GM19395 (cell line): ENCODE data around the gene NELL2.

Experiments used
- ATAC-seq: cut with Tn5 transposase; IDR thresholded peaks from one replicate; pipeline ENCODE4 v1.9.1; 2021; ENCODE audit warnings: mild to moderate bottlenecking, moderate library complexity; ENCODE audit not compliant: unreplicated experiment

Gene NELL2

DNA sequence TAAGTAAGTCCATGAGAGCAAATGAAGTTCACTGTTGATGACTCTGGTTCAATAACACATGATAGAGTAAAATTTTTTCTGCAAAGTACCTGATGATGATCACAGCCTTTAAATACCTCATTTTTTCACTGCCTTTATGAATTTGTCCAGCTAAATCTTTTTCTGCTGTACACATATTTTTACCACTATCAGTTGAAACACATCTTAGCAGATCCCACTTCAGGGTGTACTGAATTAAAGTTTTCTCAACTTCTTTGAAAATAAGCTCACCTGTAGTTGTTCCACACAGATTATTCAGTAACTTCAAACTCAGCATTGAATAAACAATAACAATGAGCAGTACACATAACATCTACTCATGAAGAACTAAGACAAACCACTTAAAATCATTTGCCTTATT lies 385.9 kb downstream of the NELL2 start:
- no peak for ATAC-seq

DNA sequence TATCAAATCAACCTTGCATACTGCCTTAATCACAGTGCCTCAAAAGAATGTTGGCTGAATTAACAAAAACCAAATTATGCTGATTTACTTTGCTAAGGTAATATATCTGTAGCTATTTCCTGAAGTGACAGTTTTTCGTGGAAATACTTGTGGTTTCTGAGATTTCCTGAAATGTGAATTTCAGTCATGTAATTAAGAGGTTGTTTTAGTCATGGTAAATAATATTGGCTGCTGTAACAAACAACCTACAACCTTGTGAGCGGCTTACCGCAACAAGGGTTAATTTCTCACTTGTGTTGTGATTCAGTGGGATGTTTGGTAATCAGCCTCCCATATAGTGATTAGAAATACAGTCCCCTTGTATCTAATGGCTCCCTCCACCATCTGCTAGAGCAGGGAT lies 387.9 kb downstream of the NELL2 start:
- ATAC-seq: no peak

DNA sequence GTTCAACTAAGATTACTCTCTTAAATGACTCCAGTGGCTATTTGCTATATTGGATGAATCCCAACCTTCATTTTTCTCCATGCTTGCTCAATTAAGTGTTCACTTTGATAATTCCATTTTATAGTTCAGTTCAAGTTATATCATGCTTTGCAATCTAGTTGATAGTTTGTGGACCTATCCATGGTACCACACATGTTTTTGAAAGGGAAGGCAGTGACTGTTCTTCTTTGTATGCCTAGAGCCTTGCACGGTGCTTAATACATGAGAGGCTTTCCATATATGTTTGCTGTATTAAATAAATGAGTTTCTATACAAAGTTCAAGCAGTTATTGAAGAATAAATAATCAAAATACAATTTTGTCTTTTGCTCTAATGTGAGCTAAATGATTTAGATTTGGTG lies 391.3 kb downstream of the NELL2 start:
- no peak for ATAC-seq

DNA sequence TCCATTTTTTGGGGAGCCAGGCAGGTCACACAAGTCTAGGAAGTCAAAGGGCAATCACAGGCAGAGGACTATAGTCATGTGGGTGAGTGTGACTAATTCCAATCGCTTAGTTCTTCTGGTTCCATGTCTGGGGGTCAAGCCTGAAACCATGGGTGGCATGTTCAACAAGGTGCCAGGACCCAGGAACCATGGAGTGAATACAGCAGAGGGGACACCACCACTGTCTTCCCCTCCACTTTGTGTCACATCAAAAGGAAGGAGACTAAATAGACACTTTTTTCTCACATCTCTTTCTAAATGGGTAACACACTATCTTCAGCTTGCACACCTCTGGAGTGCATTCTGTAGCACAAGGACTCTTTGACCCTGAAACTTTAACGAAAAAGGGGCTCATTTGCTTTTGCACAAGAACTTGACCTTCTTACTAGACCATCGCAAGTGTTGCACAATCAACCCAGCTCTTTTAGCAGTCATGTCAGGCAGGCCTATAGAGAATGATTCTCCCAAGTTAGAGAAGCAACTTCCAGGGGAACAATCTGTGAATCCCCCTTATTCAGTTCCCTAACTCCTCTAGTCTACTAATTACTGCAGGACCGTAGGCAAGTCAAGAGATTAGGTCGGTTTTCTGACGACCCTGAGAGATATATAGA lies 398.7 kb downstream of the NELL2 start:
- ATAC-seq: no peak

DNA sequence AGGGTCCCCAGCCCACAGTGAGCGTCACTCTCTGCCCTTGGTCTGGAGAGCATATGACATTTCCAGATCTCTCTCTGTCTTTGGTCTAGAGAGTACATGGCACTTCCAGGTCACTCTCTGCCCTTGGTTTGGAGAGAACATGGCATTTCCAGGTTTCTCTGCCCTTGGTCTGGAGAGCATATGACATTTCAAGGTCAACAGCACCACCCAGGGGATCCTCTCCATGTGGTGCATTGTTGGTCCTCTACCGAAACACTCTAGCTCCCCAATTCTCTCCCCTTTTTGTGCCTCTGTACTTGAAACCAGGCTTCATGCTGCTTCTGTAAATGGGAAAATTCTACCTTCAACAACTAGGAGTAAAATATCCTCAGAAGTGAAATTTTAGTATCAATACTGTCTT lies 399.4 kb downstream of the NELL2 start:
- no peak for ATAC-seq

DNA sequence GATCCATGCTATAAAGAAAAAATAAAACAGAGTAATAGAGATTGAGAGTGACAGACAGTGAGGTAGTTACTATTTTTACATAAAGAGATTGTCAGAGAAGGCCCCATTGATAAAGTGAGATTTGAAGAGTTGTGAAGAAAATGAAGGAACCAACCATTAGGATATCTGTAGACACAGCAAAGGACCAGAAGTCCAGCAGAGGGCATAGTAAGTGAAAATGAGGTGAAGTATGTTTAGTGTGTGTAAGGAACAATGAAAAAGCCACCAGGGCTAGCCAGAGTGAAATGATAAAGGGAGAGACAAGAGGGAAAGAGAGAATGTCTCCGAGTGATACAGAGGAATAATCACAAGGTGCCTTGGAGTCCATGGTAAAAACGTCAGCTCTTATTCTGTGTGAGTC lies 411.0 kb downstream of the NELL2 start:
- ATAC-seq: no peak

DNA sequence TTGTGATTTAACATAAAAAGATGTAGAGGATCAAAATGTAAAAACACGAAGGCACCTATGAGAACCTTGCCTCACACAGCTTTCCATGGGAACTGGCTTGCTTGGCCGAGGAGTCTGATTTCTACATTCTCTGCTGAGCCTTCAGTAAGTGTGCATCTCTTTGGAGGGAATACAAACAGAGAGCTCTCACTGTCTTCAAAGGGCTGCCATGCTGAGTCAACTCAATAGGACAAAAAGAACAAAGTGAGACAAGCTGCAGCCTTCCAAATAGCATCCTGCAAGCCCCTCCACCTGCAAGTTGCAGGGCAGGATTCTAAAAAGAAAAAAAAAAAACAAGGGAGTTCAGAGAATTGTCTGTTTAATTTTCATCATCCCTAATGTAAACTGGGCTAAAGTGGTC lies 411.9 kb downstream of the NELL2 start:
- no peak for ATAC-seq

DNA sequence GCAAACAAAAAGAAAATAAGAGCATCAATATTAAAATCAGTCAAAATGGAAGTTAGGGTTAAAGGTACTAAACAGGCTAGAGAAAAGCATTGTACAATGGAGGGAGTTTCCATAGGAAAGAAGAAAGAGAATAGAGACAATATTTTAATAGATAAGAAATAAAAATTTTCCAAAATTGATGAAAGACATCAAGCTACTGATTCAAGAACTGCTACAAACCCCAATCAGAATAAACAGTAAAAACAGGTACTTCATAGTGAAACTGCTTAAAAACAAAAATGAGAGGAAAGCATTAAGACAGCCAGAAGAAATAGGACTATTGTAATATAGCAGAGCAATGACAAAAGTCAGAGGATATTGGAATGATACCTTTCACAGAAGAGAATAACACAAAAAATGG lies 413.4 kb downstream of the NELL2 start:
- ATAC-seq: no peak

DNA sequence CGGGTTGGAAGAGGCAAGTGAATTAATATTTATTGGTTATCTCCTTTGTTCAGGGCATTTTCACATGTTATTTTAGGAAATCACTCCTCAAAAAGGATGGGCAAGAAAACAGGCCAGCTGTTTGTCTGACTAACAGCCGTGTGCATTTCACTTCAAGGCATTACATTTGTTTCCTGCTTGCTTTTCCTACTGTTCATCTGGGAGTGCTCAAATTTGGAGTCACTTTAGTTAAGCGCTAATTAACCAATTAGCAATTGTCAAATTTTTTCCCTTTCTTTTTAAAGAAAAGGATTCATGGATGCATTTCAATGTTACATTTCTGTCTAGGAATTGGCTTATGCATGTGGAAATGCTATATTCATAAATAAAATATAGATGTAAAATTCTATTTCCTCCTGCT lies 415.9 kb downstream of the NELL2 start:
- ATAC-seq: no peak

DNA sequence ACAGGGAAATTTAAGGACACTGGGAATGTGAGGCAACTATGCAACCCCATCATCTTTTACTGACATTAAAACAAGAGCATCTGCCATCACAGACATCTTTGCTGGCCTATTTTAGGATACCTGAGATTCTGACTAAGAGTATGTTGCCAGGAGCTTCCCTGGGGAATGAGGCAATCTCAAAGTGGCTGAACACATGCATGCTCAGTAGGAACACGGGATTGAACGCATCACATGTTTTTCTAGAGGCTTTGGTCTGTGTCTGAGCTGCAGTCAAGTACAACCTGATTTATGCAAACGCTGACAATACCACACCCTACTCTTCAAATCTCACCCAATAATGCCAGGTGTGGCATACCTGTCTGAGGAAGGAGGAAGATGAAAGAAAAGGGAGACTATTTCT lies 416.5 kb downstream of the NELL2 start:
- ATAC-seq: no peak
